IMR-90 (cell line): Measurements from ENCODE around the gene ZNF662.

Experiments used
- BHLHE40 ChIP-seq: fragments of 150-350 bp; IDR thresholded peaks from 2 replicates; pipeline ENCODE4 v1.6.1; 2016; ENCODE audit warnings: mild to moderate bottlenecking, low read depth, low read length
- CEBPB ChIP-seq: IDR thresholded peaks from 2 replicates; pipeline ENCODE4 v1.6.1; 2012; ENCODE audit warnings: low read depth, low read length, improper control_type of control experiment
- FOS ChIP-seq: fragments of 150-350 bp; IDR thresholded peaks from 2 replicates; pipeline ENCODE4 v1.6.1; 2016; ENCODE audit warnings: low read depth, low read length
- MAFK ChIP-seq: IDR thresholded peaks from 2 replicates; pipeline ENCODE4 v1.6.1; 2012; ENCODE audit warnings: low read depth, low read length, improper control_type of control experiment
- MAZ ChIP-seq: IDR thresholded peaks from 2 replicates; pipeline ENCODE4 v1.6.1; 2012; ENCODE audit warnings: low read depth, mild to moderate bottlenecking, low read length, improper control_type of control experiment, moderate library complexity, borderline replicate concordance
- MXI1 ChIP-seq: IDR thresholded peaks from 2 replicates; pipeline ENCODE4 v1.6.1; 2012; ENCODE audit warnings: low read depth, mild to moderate bottlenecking, low read length, moderate library complexity, borderline replicate concordance
- NFE2L2 ChIP-seq: fragments of 150-350 bp; IDR thresholded peaks from 2 replicates; pipeline ENCODE4 v1.6.1; 2016; ENCODE audit warnings: low read depth, mild to moderate bottlenecking, low read length
- POLR2A ChIP-seq: IDR thresholded peaks from 2 replicates; pipeline ENCODE4 v1.6.1; 2012; ENCODE audit warnings: mild to moderate bottlenecking, low read depth, low read length
- RAD21 ChIP-seq: IDR thresholded peaks from 2 replicates; pipeline ENCODE4 v1.6.1; 2012; ENCODE audit warnings: low read length, improper control_type of control experiment
- RCOR1 ChIP-seq: IDR thresholded peaks from 2 replicates; pipeline ENCODE4 v1.6.1; 2012; ENCODE audit warnings: mild to moderate bottlenecking, low read length, improper control_type of control experiment; ENCODE audit not compliant: insufficient replicate concordance
- SMC3 ChIP-seq: fragments of 150-350 bp; IDR thresholded peaks from 2 replicates; pipeline ENCODE4 v1.6.1; 2016; ENCODE audit warnings: low read depth, mild to moderate bottlenecking, antibody characterized with exemption, low read length, moderate library complexity
- TF ChIP-seq, protein P1 (sequence below): conservative IDR thresholded peaks from 2 replicates; pipeline ENCODE4 v1.5.1; 2012; ENCODE audit warnings: mild to moderate bottlenecking, low read depth, low read length, improper control_type of control experiment
- TF ChIP-seq, protein P2 (sequence below): fragments of 150-350 bp; IDR thresholded peaks from 2 replicates; pipeline ENCODE4 v1.6.1; 2017; ENCODE audit warnings: mild to moderate bottlenecking, antibody characterized with exemption, low read length, low read depth
- TF ChIP-seq, protein P3 (sequence below): fragments of 150-350 bp; IDR thresholded peaks from 2 replicates; pipeline ENCODE4 v1.6.1; 2016; ENCODE audit warnings: low read depth, mild to moderate bottlenecking, low read length, moderate library complexity, borderline replicate concordance

DNA sequence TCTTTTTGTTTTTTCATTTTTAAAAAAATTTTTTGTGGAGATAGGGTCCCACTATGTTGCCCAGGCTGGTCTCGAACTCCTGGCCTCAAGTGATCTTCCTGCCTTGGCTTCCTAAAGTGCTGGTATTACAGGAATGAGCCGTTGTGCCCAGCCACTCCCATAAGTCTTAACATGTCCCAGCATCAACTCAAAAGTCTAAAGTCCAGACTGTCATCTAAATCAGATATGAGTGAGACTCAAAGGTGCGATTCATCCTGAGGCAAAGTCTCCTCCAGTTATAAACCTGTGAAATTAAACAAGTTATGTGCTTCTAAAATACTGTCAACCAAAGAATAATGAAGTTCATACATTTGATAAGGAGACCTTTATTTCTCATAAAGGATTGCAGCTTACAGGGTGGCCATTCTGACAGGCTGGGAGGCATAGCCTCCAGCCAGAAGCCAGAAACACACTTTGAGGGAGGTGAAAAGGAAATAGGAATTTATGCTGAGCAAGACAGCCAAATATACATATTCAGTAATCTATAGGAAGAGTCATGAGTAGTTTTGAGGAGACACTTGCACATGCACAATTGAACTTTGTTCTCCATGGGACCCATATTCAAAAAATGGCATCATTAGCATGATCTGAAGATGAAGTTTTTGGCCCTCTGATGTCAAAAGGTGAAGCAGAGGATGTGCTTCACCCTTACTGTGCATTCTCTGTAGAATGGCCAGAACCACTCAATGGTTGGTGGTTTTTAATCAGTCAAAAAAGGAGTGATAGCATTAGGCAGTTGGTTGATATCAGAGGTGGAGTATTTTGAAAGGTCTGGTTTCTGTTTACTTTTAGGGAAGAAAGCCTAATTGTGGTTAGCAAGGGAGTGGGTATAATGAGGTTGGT is 11.0 kb upstream of the ZNF662 start:
- TF ChIP-seq, protein P1, sequence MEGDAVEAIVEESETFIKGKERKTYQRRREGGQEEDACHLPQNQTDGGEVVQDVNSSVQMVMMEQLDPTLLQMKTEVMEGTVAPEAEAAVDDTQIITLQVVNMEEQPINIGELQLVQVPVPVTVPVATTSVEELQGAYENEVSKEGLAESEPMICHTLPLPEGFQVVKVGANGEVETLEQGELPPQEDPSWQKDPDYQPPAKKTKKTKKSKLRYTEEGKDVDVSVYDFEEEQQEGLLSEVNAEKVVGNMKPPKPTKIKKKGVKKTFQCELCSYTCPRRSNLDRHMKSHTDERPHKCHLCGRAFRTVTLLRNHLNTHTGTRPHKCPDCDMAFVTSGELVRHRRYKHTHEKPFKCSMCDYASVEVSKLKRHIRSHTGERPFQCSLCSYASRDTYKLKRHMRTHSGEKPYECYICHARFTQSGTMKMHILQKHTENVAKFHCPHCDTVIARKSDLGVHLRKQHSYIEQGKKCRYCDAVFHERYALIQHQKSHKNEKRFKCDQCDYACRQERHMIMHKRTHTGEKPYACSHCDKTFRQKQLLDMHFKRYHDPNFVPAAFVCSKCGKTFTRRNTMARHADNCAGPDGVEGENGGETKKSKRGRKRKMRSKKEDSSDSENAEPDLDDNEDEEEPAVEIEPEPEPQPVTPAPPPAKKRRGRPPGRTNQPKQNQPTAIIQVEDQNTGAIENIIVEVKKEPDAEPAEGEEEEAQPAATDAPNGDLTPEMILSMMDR: no peak
- TF ChIP-seq POLR2A: no peak
- TF ChIP-seq MAZ: no peak
- TF ChIP-seq, protein P2, sequence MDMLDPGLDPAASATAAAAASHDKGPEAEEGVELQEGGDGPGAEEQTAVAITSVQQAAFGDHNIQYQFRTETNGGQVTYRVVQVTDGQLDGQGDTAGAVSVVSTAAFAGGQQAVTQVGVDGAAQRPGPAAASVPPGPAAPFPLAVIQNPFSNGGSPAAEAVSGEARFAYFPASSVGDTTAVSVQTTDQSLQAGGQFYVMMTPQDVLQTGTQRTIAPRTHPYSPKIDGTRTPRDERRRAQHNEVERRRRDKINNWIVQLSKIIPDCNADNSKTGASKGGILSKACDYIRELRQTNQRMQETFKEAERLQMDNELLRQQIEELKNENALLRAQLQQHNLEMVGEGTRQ: no peak
- TF ChIP-seq MXI1: no peak
- no peak for TF ChIP-seq FOS
- no peak for TF ChIP-seq RCOR1
- no peak for TF ChIP-seq RAD21
- TF ChIP-seq BHLHE40: no peak
- no peak for TF ChIP-seq CEBPB
- TF ChIP-seq SMC3: no peak
- TF ChIP-seq NFE2L2: no peak
- TF ChIP-seq MAFK: no peak
- TF ChIP-seq, protein P3, sequence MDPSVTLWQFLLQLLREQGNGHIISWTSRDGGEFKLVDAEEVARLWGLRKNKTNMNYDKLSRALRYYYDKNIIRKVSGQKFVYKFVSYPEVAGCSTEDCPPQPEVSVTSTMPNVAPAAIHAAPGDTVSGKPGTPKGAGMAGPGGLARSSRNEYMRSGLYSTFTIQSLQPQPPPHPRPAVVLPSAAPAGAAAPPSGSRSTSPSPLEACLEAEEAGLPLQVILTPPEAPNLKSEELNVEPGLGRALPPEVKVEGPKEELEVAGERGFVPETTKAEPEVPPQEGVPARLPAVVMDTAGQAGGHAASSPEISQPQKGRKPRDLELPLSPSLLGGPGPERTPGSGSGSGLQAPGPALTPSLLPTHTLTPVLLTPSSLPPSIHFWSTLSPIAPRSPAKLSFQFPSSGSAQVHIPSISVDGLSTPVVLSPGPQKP: no peak
